Neural progenitor cell (in vitro differentiated cells): Measurements from ENCODE around the gene PGGT1B.

ENCODE experiments used
- CTCF ChIP-seq: fragments of 200-600 bp; sonication (generic); IDR thresholded peaks from 2 replicates; pipeline ENCODE4 v1.5.1; 2017; ENCODE audit warnings: antibody characterized with exemption, mild to moderate bottlenecking
- EZH2 ChIP-seq: fragments of 200-600 bp; sonication (generic); IDR thresholded peaks from 2 replicates; pipeline ENCODE4 v1.6.1; 2017; ENCODE audit warnings: antibody characterized with exemption, mild to moderate bottlenecking, moderate library complexity
- EZH2phosphoT487 ChIP-seq: fragments of 200-600 bp; sonication (generic); IDR thresholded peaks from 2 replicates; pipeline ENCODE4 v1.6.1; 2017; ENCODE audit warnings: antibody characterized with exemption

GRCh38 chr5:115306011-115306536, 43.4 kb upstream of the PGGT1B start:
- no peak for TF ChIP-seq CTCF
- no peak for TF ChIP-seq EZH2
- TF ChIP-seq EZH2phosphoT487 = no peak
